ENCODE measurements around the gene LUM.

Gene LUM

DNA sequence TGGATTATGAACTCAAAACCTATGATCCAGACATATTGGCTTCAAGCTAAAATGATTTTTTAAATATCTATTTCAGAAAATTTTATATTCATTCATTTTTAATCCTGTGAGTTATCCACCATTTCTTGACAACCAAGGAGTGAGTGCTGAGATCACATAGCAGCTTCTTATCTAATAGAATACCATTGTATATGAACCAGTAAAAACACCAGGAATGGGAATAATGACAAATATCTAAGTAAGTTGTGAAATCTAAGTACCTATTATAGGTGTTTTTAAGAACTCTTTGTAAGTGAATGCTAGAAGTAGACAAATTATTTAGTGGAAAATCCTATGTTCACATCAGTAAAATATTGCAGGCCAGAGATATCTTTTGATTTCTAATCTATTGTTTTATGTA, 8.2 kb downstream of the LUM start:
- peaks cover 4% of the 10 kb centered on the region for H3K9me3 Mint-ChIP-seq

DNA sequence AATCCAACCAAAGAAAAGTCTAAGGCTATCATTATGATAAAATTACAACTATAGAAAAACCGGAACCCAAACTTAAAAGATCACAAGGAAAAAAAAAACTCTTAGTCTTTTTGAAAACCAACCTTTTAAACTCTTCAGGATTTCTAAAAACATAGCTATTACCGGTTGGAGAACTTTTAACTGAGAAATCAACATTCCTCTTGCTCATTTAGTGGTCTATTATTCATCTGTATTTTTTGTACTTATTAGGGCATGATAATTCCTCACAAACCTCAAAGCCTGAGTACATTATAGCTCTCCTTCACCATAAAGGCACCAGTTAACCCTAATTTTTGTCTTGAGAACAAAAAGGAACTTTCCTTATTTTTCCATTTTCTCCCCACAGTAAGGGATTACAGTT, 10.4 kb downstream of the LUM start:
- no peaks in the 10 kb centered on the region for H3K9me3 Mint-ChIP-seq
- no peaks in the 10 kb centered on the region for H3K36me3 Mint-ChIP-seq (ENCODE audit: low read depth)
- TF ChIP-seq, protein P1, sequence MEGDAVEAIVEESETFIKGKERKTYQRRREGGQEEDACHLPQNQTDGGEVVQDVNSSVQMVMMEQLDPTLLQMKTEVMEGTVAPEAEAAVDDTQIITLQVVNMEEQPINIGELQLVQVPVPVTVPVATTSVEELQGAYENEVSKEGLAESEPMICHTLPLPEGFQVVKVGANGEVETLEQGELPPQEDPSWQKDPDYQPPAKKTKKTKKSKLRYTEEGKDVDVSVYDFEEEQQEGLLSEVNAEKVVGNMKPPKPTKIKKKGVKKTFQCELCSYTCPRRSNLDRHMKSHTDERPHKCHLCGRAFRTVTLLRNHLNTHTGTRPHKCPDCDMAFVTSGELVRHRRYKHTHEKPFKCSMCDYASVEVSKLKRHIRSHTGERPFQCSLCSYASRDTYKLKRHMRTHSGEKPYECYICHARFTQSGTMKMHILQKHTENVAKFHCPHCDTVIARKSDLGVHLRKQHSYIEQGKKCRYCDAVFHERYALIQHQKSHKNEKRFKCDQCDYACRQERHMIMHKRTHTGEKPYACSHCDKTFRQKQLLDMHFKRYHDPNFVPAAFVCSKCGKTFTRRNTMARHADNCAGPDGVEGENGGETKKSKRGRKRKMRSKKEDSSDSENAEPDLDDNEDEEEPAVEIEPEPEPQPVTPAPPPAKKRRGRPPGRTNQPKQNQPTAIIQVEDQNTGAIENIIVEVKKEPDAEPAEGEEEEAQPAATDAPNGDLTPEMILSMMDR (IDR thresholded peaks at IDR 0.05; ENCODE audit: unreplicated experiment in 3 of 3) = no peak
- no peaks in the 10 kb centered on the region for H3K27me3 Mint-ChIP-seq (ENCODE audit: low read depth)
- H3K27ac Mint-ChIP-seq = no peak overlapping the region
- H3K4me1 Mint-ChIP-seq = peaks cover 22% of the 10 kb centered on the region
- H3K4me3 Mint-ChIP-seq = no peak overlapping the region

More for the DNA sequence above, 8.2 kb downstream of the LUM start:
- H3K36me3 Mint-ChIP-seq (ENCODE audit: low read depth) = no peaks in the 10 kb centered on the region
- TF ChIP-seq, protein P1 (IDR thresholded peaks at IDR 0.05; ENCODE audit: unreplicated experiment in 3 of 3) = no peak
- no peak overlapping the region for H3K27ac Mint-ChIP-seq
- H3K4me1 Mint-ChIP-seq = peaks cover 22% of the 10 kb centered on the region
- no peak overlapping the region for H3K4me3 Mint-ChIP-seq
- H3K27me3 Mint-ChIP-seq (ENCODE audit: low read depth) = no peaks in the 10 kb centered on the region

DNA sequence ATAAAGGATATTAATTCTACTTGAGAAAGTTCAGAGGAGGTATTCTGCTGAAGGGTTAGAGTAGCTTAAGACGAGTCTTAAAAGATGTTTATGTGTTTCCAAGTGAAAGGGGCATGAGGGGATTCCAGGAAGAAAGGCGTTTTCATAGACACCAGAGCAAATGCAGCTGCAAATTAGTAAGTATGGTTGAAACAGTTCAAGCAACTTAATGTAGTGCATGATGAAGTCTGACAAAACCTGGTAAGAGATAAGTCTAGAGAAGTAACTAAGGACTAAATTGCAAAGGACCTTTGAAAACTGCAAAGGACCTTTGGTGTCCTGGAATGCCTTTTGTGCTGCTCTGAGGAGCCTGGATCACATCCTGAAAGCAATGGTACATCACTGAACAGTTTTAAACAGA, 11.5 kb downstream of the LUM start:
- H3K4me1 Mint-ChIP-seq = peaks cover 12% of the 10 kb centered on the region
- H3K27me3 Mint-ChIP-seq (ENCODE audit: low read depth) = no peaks in the 10 kb centered on the region
- H3K27ac Mint-ChIP-seq = no peak overlapping the region
- peaks cover 2% of the 10 kb centered on the region for H3K9me3 Mint-ChIP-seq
- TF ChIP-seq, protein P1 (IDR thresholded peaks at IDR 0.05; ENCODE audit: unreplicated experiment in 3 of 3) = no peak
- no peaks in the 10 kb centered on the region for H3K36me3 Mint-ChIP-seq (ENCODE audit: low read depth)
- H3K4me3 Mint-ChIP-seq = no peak overlapping the region

DNA sequence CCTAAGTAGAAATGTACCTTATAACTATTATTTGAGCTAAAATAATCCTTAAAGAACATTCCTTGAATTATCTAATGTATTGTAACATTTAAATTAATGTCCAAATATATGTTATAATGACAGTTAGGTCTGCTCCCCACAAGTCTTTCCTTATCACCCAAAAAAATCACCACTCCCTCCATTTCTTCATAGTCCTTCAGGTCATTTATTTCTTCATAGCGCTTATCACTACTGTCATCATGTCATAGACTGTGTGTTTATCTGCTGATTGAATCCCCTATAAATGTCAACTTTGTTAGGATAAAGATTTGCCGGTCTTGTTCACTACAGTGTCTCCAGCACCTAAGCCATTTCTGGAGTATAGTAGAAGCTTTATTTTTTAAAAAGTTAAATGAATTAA, 12.0 kb downstream of the LUM start:
- H3K9me3 Mint-ChIP-seq = peaks cover 2% of the 10 kb centered on the region
- no peaks in the 10 kb centered on the region for H3K36me3 Mint-ChIP-seq (ENCODE audit: low read depth)
- H3K27me3 Mint-ChIP-seq (ENCODE audit: low read depth) = no peaks in the 10 kb centered on the region
- H3K27ac Mint-ChIP-seq = no peak overlapping the region
- TF ChIP-seq, protein P1 (IDR thresholded peaks at IDR 0.05; ENCODE audit: unreplicated experiment in 3 of 3) = no peak
- peaks cover 12% of the 10 kb centered on the region for H3K4me1 Mint-ChIP-seq
- no peak overlapping the region for H3K4me3 Mint-ChIP-seq

DNA sequence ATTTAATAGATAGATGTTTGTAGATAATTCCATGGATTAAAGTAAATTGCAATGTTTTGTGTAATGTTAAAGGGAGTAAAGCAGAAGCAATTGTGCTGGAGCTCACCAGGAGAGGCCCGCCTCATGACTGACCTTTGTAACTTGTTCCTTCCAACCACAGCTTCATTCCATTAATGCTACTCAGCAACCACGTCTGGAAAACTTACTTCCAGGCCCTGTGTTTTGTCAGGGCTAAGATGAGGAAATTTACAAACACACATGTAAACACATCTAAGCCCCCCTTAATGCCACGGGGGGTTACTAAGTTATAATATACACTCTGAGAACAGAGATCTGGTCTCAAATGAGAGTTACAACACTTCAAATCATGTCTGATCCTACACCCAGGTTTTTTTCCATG, 12.4 kb downstream of the LUM start:
- peaks cover 12% of the 10 kb centered on the region for H3K4me1 Mint-ChIP-seq
- TF ChIP-seq, protein P1 (IDR thresholded peaks at IDR 0.05; ENCODE audit: unreplicated experiment in 3 of 3) = no peak
- no peak overlapping the region for H3K4me3 Mint-ChIP-seq
- H3K27ac Mint-ChIP-seq = no peak overlapping the region
- no peaks in the 10 kb centered on the region for H3K27me3 Mint-ChIP-seq (ENCODE audit: low read depth)
- peaks cover 2% of the 10 kb centered on the region for H3K9me3 Mint-ChIP-seq
- H3K36me3 Mint-ChIP-seq (ENCODE audit: low read depth) = no peaks in the 10 kb centered on the region

DNA sequence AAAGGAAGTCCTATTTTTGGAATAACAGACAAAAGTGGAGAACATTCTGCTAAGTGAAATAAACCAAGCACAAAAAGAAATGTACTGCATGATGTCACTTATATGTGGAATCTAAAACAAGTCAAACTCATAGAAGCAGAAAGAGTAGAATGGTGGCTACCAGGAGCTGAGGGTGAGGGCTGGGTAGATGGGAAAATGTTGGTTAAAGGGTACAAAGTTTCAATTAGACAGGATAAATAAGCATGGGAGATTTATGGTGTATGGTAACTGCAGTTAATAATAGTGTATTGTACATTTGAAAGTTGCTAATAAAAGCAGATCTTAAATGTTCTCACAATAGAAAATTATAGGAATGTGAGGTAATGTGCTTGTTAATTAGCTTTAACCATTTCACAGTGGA, 12.8 kb downstream of the LUM start:
- no peaks in the 10 kb centered on the region for H3K27me3 Mint-ChIP-seq (ENCODE audit: low read depth)
- H3K27ac Mint-ChIP-seq = no peak overlapping the region

More for the DNA sequence above, 12.8 kb downstream of the LUM start:
- peaks cover 2% of the 10 kb centered on the region for H3K9me3 Mint-ChIP-seq
- no peak overlapping the region for H3K4me3 Mint-ChIP-seq
- H3K4me1 Mint-ChIP-seq = peaks cover 15% of the 10 kb centered on the region
- TF ChIP-seq, protein P1 (IDR thresholded peaks at IDR 0.05; ENCODE audit: unreplicated experiment in 3 of 3) = no peak
- H3K36me3 Mint-ChIP-seq (ENCODE audit: low read depth) = no peaks in the 10 kb centered on the region

All from nephron (organoid).